Measurements from ENCODE around the gene ANXA11.
A peak's percentile ranks its signal among the peaks of the same experiment; 100 is the strongest.
"Not testable (repeated sequence)": the region's sequence is repeated elsewhere in the genome, so short reads cannot be mapped to it uniquely, and the experiment has no call there.

The ANXA11 gene

DNA sequence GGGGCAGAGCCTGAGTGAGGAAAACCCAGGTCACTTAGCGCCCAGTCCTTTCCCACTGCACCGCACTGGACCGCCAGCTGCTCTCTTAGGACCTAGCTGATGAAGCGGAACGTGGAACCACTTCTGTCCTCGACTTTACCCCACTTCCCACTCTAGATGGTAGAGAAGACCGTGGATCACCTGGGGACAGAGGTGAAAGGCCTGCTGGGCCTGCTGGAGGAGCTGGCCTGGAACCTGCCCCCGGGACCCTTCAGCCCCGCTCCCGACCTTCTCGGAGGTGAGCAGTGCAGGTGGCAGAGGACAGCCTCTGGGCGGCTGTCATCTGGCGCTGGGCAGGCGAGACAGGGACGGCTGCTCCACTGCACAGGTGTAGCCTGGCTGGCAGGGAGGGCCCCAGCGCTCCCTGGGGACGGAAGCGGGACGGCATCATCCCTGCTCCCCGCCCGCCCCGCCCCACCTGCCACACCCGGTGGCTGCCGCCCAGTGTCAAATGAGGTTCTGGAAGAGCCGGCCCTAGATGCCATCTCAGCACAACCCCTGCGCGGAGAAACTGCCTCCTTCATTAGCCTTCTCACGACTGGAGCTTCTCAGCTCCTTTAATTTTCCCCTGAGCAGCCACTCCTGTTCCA lies 61.2 kb downstream of the ANXA11 start:
- peak; percentile 23 for DNase-seq

DNA sequence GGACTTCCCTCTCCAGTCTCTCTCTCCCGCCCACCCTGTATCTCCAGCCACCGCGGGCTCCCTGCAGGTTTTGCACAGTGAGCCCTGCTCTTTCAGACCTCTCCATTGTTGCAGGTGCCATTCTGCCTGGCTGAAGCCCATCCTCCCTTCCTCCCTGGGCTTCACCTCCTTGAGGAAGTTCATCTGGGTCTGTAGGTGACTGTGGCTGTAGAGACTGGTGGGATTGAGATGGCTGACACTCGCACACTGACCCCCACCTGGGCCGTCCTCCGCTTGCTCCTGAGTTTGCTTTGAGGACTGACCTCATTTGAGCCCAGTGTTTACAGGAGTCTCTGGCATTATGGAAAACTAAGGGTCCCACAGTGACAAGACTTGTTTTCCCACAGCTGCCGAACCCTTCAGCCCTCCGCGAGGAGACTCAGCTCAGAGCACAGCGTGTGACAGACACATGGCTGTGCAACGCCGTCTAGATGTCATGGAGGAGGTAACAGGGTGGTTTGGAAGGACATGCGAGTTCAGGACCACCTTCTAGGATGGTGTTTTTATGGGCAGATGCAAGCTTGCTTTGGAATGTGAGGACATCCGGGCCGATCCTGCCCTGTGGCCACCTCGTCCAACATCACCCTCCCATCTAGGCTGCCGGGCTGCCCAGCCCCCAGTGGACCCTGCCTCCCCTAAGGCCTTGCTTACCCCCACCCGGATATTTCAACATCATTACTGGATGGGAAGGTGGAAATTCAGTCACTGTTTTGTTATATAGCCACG lies 63.5 kb downstream of the ANXA11 start:
- DNase-seq = no peak

GRCh38 chr10:80140251-80140650 lies 65.1 kb downstream of the ANXA11 start:
- DNase-seq = no peak

DNA sequence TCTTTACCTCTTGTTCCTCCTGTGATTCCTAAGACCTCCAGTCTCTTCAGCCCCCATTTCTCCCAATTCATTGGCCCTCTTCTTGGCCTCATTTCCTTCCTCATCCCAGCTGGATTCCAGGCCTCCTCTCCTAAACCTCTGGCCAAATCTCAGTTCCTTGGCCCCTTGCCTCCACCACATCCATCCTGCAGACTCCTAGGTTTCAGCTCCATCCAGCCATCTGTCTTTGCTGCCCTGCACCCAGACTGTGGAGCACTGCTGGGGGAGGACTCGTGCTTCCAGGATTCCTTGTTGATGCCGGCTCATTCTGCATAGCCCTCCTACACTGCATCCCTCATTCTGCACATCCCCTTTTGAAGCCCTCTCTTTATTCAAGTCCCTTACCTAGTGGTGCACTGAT lies 66.1 kb downstream of the ANXA11 start:
- DNase-seq = no peak

GRCh38 chr10:80137920-80138319 lies 67.4 kb downstream of the ANXA11 start:
- DNase-seq = no peak

GRCh38 chr10:80137031-80137862 lies 68.1 kb downstream of the ANXA11 start:
- DNase-seq = no peak

DNA sequence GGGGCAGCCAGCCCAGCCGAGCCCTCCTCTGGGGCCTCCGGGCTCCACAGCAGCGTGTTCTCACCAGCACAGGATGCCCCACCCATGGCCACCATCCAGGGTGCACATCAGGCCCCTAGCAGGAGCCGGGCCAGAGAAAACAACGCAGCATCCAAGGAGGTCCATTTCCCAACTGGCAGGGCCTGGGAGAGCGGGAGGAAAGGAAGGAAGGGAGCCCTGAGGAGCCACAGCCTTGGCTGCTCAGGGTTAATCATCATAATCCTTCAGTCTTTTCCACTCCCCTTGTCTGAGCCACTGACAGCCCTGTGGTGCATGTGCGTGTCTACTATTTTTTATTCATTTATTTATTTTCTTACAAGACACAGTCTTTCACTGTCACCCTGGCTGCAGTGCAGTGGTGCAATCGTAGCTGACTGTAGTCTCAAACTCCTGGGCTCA lies 69.2 kb downstream of the ANXA11 start:
- no peak for DNase-seq

- not testable (repeated sequence) for DNase-seq
Observed at GRCh38 chr10:80133687-80134086, 71.7 kb downstream of the ANXA11 start.

- no peak for DNase-seq
Observed at GRCh38 chr10:80133206-80133605, 72.1 kb downstream of the ANXA11 start.

- DNase-seq = no peak
Observed at GRCh38 chr10:80132299-80133139, 72.8 kb downstream of the ANXA11 start, which contains the start of gene PLAC9. Gene PLAC9 (plus strand): TSS chr10:80132730. CDS start chr10:80132763, 33 bp downstream.

DNA sequence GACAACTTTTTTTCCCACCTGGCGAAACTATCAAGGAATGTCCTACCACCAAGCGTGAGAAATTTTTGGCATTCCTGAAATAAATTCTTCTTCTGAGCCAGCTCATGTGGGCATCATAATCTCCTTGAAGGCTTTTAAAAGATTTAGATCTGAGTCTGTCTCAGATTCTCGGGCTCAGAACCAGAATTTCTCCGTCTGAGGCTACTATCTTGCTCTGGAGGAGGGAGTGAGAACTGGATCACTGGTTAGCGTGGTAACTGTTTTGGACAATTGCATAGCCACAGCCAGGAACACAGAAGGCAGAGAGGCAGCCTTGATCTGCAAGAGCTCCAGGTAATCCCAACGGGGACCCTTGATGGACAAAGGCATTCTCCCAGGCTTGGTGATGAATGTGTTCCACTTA lies 73.8 kb downstream of the ANXA11 start:
- no peak for DNase-seq

DNA sequence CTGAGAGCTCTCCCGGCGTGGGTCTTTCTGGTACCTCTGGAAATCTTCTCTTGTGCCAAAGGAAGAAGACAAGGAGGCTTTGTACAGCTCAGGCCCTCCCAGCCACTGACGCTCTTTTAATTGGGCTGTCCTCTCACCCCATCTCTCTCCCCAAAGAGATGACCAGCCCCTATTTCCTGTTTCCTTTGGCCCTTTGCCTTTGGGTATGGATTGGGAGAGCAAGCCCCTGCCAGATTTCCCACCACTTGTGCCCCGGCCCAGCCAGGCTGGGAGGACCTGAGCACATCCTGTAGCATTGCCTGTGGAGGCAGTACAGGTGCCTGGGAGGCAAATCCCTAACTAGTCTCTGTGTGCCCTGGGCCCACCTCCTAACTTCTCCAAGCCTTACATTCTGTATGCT lies 78.5 kb downstream of the ANXA11 start:
- no peak for DNase-seq

GRCh38 chr10:80122746-80123145 lies 82.6 kb downstream of the ANXA11 start:
- DNase-seq = no peak

DNA sequence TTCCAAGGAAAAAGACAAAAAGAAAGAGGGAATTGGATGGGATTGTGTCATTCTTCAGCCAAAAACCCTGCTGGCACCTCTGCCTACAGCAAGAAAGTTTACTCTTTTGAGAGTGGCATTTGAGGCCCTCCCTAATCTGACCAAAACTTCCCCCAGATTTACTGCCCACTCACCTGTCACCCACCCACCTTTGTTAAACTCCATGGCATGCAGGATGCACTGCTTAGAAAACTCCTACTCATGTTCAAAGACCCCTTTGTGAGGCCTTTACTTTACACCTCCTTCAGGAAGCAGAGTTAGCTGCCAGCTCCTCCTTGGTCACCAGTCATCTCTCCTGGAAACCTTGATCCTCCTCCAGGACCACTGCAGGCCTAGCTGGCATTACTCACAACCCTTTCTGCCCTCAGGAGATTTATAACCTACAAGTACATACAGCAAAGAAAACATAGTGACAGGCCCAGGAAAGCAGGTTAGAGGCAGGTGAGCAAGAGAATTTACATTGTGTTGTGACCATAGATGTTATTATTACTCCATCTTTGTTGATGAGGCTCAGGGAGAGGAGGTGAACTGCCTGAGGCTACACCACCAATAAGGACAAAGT lies 83.1 kb downstream of the ANXA11 start:
- DNase-seq = no peak

- DNase-seq = no peak
Observed at GRCh38 chr10:80118669-80119068, 86.7 kb downstream of the ANXA11 start.

- no peak for DNase-seq
Observed at GRCh38 chr10:80110986-80111385, 94.4 kb downstream of the ANXA11 start.

- DNase-seq = no peak
Observed at GRCh38 chr10:80108576-80109239, 96.6 kb downstream of the ANXA11 start.

DNA sequence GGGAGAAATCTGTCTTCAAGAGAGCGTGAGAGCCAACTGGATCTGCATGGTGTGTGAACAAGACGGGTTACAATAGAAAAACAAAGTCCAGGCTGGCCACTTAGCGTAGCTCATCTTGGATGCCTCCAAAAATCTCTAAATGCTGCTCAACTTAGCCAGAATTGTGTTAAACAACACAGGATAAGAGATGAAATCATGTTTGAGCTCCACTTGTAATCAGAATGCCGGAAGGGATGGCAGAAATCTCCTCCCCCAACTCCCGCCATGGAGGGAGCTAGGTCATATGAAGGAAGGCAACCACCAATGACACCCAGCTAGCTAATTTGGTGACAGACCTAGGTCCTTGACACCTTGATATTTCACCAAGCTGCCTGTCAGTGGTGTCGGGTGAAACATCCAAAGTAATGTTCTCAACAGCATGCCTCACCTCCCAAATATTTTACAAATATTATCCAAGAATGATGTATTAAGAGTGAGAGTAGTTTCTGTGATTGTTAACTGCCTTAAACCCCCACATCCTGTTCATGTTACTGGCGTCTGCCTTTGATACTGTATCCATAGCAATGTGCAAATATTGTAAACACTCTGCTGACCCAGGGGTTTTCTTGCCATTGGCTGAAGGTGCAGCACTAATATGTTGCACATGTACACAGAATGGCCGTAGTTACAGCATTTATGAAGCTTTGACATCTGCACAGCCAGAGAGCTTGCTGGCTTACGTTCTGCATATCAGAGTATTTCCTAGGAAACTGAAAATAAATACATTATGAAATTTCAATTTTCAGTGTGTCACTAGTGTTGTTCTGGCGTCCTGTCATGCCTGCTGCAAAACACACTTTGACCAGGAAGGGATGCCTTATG lies 101.0 kb downstream of the ANXA11 start:
- no peak for DNase-seq
